NCI-H2029 treated with DMSO at 0.1 percent for 48 hours (cell line): Measurements from ENCODE around the gene TBC1D3L.
"Not testable (repeated sequence)": the region's sequence is repeated elsewhere in the genome, so short reads cannot be mapped to it uniquely, and the experiment has no call there.

Experiments used
- DNase-seq: peaks from one replicate; lab custom pipeline; 2025; lab: John Stamatoyannopoulos, UW

TBC1D3L gene

DNA sequence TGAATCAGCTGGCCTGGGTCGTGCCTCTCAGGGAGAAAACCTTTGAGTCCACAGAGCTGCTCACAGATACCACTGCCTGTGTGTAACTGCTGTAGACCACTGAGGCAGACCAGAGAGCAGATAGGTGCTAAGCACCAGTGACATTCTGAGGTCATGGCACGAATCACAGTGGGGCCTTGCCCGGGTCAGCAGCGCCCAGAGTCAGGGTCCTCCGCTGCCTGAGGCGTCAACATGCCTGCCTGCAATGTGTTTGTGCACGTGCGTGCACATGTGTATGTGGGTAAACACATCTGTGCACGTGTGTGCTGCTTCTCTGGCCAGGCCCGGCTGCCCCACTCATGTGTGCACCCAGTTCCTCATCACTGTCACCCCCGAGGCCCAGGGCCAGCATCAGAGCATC, at the start of gene TBC1D3L:
Gene TBC1D3L, minus strand, starts transcription at position 101 of the 400 bp plus-strand sequence. CDS start 1,540 bp downstream, outside the sequence.
- not testable (repeated sequence) for DNase-seq

DNA sequence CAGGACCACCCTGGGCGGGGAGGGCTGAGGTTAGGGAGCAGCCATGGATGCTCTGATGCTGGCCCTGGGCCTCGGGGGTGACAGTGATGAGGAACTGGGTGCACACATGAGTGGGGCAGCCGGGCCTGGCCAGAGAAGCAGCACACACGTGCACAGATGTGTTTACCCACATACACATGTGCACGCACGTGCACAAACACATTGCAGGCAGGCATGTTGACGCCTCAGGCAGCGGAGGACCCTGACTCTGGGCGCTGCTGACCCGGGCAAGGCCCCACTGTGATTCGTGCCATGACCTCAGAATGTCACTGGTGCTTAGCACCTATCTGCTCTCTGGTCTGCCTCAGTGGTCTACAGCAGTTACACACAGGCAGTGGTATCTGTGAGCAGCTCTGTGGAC, 14.8 kb upstream of the TBC1D3L start, which contains the start of gene TBC1D3D:
Gene TBC1D3D, plus strand, starts transcription at position 301 of the 400 bp plus-strand sequence. CDS start 1,585 bp downstream, outside the sequence.
- not testable (repeated sequence) for DNase-seq
